GM13976 (cell line): ENCODE measurements around the gene ZNF224.
A peak's percentile ranks its signal among the peaks of the same experiment; 100 is the strongest.
"Not testable (repeated sequence)": the region's sequence is repeated elsewhere in the genome, so short reads cannot be mapped to it uniquely, and the experiment has no call there.

ENCODE experiments used
- DNase-seq: peaks from one replicate; pipeline ENCODE4 v3.0.0; 2012; ENCODE audit warnings: low spot score
- in situ Hi-C: fragments of 300-500 bp; cut with MboI; formaldehyde crosslinking; loops from one replicate; pipeline ENCODE4 v1.12.0; 2022; ENCODE audit warnings: low sequenced_read_pairs, mixed read lengths, inconsistent platforms; ENCODE audit not compliant: unreplicated experiment
- TF ChIP-seq, protein P1 (sequence below): IDR thresholded peaks from 2 replicates; pipeline ENCODE4 v1.5.1; 2012; ENCODE audit warnings: borderline replicate concordance, mild to moderate bottlenecking; ENCODE audit not compliant: insufficient read depth; ENCODE audit errors: extremely low read depth, missing control alignments, control extremely low read depth

The ZNF224 gene

DNA sequence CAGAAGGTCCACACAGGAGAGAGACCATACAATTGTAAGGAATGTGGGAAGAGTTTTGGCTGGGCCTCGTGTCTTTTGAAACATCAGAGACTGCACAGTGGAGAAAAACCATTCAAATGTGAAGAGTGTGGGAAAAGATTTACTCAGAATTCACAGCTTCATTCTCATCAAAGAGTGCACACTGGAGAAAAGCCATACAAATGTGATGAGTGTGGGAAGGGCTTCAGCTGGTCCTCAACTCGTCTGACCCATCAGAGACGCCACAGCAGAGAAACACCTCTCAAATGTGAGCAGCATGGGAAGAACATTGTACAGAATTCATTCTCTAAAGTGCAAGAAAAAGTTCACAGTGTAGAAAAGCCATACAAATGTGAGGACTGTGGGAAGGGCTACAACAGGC, 13.6 kb downstream of the ZNF224 start:
- DNase-seq: no peak
- TF ChIP-seq, protein P1, sequence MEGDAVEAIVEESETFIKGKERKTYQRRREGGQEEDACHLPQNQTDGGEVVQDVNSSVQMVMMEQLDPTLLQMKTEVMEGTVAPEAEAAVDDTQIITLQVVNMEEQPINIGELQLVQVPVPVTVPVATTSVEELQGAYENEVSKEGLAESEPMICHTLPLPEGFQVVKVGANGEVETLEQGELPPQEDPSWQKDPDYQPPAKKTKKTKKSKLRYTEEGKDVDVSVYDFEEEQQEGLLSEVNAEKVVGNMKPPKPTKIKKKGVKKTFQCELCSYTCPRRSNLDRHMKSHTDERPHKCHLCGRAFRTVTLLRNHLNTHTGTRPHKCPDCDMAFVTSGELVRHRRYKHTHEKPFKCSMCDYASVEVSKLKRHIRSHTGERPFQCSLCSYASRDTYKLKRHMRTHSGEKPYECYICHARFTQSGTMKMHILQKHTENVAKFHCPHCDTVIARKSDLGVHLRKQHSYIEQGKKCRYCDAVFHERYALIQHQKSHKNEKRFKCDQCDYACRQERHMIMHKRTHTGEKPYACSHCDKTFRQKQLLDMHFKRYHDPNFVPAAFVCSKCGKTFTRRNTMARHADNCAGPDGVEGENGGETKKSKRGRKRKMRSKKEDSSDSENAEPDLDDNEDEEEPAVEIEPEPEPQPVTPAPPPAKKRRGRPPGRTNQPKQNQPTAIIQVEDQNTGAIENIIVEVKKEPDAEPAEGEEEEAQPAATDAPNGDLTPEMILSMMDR: no peak
- in situ Hi-C loops: no loop called here

DNA sequence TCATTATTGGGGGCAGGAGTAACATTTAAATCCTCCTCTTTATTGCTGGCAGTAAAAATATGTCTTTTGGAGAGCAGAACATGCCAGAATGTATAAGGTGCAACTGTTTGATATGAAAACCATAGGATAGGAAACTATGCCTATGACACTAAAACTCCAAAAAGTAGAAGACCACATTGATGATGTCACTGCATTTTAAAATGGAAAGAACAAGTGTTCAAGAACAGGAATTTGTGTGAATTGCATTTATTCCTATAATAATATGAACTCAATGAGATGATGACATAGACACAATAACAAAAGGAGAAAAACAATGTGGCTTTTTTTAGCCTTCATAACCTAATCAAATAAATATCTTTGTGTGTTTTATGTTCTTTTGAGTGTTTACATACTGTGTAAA, 15.3 kb downstream of the ZNF224 start:
- DNase-seq: no peak
- TF ChIP-seq, protein P1: no peak
- in situ Hi-C loops: no loop called here

DNA sequence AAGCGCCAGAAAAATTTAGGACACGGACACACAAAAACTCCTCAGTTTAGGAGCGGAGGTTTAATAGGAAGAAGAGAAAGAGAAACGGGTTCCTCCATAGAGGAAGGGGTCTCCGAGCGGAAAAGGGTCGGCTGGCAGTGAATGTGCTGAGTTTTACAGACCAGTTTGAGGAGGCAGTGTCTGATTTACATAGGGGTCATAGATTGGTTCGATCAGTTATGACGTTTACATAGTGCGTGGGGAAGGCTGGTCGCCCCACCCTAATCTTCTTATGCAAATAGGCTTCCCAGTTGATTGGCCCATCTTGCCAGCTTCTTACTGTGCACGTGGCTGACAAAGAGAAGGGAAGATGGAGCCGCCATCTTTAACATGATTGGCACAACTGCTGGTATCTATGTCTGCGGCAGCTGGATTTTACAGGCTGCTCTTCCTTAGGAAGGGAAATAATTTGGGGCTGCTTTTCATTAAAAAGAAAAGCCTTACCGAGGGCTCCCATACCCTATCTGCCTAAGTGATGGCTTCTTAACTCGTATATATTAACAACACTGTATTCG, 17.8 kb downstream of the ZNF224 start:
- in situ Hi-C loops: no loop called here
- TF ChIP-seq, protein P1: no peak
- no peak for DNase-seq

DNA sequence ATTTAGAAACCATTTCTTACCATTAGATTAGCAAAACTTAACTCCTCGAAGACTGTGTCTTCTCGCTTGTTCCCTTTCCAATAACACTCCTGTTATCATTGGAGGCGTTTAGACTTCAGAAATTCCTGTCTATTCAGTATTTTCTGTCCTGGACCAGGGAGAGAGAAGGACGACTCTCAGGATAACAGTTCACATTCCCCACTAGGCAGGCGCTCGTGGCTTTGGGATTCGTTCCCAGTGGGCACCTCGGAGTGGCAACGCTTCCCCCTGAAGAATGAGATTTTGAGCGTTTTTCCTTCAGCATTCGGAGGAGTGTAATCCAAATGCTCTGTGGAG, 18.6 kb downstream of the ZNF224 start:
- in situ Hi-C loops: no loop called here
- TF ChIP-seq, protein P1: no peak
- peak; percentile 12 for DNase-seq

DNA sequence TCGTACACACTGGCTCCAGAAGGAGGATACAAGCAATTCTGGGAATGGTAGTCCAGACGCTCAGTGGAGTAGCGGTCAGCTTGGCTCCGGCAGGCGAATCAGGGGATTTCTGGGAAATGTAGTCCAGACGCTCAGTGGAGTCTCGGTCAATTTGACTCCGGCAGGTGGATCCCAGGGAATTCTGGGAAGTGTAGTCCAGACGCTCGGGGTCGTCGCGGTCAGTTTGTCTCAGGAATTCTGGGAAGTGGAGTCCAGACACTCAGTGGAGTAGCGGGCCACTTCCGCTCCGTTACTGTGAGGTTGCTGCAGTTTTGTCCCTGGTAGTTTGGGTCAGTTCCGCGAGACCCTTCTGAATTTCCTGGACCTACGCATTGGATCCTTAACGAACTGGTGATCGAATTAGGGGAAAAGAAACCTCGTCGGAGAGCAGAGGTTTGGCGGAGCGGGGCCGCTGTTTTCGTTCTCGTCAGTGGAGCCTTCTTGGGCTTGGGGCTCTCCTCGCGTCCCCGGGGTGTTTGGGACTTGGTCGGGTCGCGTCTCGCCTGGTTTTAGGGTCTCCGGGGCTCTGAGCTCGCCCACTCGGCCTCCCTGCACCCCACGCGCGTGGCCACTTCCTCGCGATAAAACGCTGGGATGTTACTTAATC, 19.1 kb downstream of the ZNF224 start, which contains the start of gene ZNF225:
Gene ZNF225, plus strand, starts transcription at position 262 of the 646 bp plus-strand sequence. CDS start 2,429 bp downstream, outside the sequence.
- in situ Hi-C loops: no loop called here
- TF ChIP-seq, protein P1: no peak
- DNase-seq: peak; percentile 89

DNA sequence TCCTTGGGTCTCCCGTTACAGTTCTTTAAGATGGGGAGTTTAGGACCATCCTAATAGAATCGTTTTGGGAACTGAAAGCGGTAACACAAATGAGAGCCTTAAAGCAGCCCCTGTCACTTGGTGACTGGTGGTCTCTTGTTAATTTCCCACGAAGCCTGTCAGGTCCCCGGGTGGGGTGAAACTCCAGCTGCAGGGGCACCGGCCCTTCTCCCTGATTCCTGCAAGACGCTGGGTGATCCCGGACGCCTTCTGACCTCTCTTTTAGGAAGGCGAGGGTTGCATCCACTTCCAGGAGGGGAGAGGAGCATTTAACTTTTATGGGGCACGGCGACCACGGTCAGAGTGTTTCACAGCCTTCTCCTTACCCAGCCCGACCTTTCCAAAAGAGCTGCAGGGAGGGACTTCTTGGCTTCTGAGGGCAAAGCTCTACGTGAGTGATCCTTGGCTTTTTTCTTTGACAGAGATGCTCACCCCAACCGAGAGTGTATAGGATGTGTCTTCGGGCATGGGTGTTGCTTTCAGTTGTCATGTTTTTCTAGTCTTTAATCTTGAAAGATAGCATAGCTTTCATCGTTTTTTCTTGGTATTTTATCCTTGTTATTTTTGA, 19.7 kb downstream of the ZNF224 start:
- DNase-seq: peak; percentile 18
- TF ChIP-seq, protein P1: no peak
- in situ Hi-C loops: no loop called here

DNA sequence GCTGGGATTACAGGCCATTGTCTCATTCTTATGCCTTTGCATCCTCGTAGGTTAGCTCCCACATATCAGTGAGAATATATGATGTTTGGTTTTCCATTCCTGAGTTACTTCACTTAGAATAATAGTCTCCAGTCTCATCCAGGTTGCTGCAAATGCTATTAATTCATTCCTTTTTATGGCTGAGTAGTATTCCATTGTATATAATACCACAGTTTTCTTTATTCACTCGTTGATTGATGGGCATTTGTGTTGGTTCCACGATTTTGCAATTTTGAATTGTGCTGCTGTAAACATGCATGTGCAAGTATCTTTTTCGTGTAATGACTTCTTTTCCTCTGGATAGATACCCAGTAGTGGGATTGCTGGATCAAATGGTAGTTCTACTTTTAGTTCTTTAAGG, 27.0 kb downstream of the ZNF224 start:
- DNase-seq, in situ Hi-C loops: not testable (repeated sequence)
